Measurements from ENCODE around the gene MAEA.

Gene MAEA

GRCh38 chr4:1255699-1256098, 34.0 kb upstream of the MAEA start:
- Histone ChIP-seq H3K4me1 (ENCODE audit: control extremely low read depth in 1 of 4, control insufficient read depth in 4 of 4, insufficient read depth in 4 of 4, low read length in 3 of 4) (peaks cover 0 to 1% (median under 1%) of the 10 kb centered on the region in 4 experiments), H3K27me3 (replicated peaks in 2 of 5; ENCODE audit: control insufficient read depth in 4 of 5, insufficient read depth in 5 of 5, low read length in 4 of 5) (peaks cover 0 to 2% (median 0%) of the 10 kb centered on the region in 5 experiments), H3K4me3 (ENCODE audit: control insufficient read depth in 1 of 7, extremely low read depth in 1 of 7, insufficient read depth in 4 of 7, low read depth in 2 of 7, low read length in 6 of 7) (no peak overlapping the region), H3K36me3 (ENCODE audit: control insufficient read depth in 4 of 4, insufficient read depth in 4 of 4, low read length in 3 of 4) (peaks cover 0 to 15% (median 8%) of the 10 kb centered on the region in 4 experiments), H3K27ac (ENCODE audit: insufficient read depth in 1 of 2, low read depth in 1 of 2, low read length in 2 of 2, poor library complexity in 1 of 2, severe bottlenecking in 2 of 2) (no peak overlapping the region), H3K9me3 (ENCODE audit: control extremely low read depth in 1 of 5, control insufficient read depth in 4 of 5, insufficient read depth in 2 of 5, low read depth in 1 of 5, low read length in 4 of 5) (peaks cover 6 to 42% (median 16%) of the 10 kb centered on the region in 5 experiments)
- DNase-seq, result no peak
- ChIA-PET CTCF (no interaction called here), POLR2A (no interaction called here)
- WGBS (ENCODE audit: insufficient coverage), result no CpG with 5 or more reads among the region's 2 CpGs

- POLR2A ChIA-PET, result no interaction called here
- Histone ChIP-seq H3K36me3 (ENCODE audit: control insufficient read depth in 4 of 4, insufficient read depth in 4 of 4, low read length in 3 of 4) (peaks cover 0 to 3% (median 0%) of the 10 kb centered on the region in 4 experiments), H3K27me3 (replicated peaks in 2 of 5; ENCODE audit: control insufficient read depth in 4 of 5, insufficient read depth in 5 of 5, low read length in 4 of 5) (peaks cover 0 to 2% (median 0%) of the 10 kb centered on the region in 5 experiments), H3K9me3 (ENCODE audit: control extremely low read depth in 1 of 5, control insufficient read depth in 4 of 5, insufficient read depth in 2 of 5, low read depth in 1 of 5, low read length in 4 of 5) (peaks cover 2 to 35% (median 14%) of the 10 kb centered on the region in 5 experiments), H3K4me3 (ENCODE audit: control insufficient read depth in 1 of 7, extremely low read depth in 1 of 7, insufficient read depth in 4 of 7, low read depth in 2 of 7, low read length in 6 of 7) (no peak overlapping the region), H3K27ac (ENCODE audit: insufficient read depth in 1 of 2, low read depth in 1 of 2, low read length in 2 of 2, poor library complexity in 1 of 2, severe bottlenecking in 2 of 2) (no peak overlapping the region), H3K4me1 (ENCODE audit: control extremely low read depth in 1 of 4, control insufficient read depth in 4 of 4, insufficient read depth in 4 of 4, low read length in 3 of 4) (no peaks in the 10 kb centered on the region)
- WGBS (ENCODE audit: insufficient coverage), result no CpG with 5 or more reads among the region's 2 CpGs
- no peak for DNase-seq
- CTCF ChIA-PET, result no interaction called here
Observed at GRCh38 chr4:1258457-1258856, 31.2 kb upstream of the MAEA start.

GRCh38 chr4:1259966-1260365, 29.7 kb upstream of the MAEA start:
- CTCF ChIA-PET, result no interaction called here
- no peak overlapping the region for H3K27ac ChIP-seq (ENCODE audit: insufficient read depth in 1 of 2, low read depth in 1 of 2, low read length in 2 of 2, poor library complexity in 1 of 2, severe bottlenecking in 2 of 2)
- POLR2A ChIA-PET, result no interaction called here
- 90% methylated on average over 1 of the region's 4 CpGs for WGBS (ENCODE audit: insufficient coverage)
- H3K4me1 ChIP-seq (ENCODE audit: control extremely low read depth in 1 of 4, control insufficient read depth in 4 of 4, insufficient read depth in 4 of 4, low read length in 3 of 4), result no peaks in the 10 kb centered on the region
- no peak overlapping the region for H3K4me3 ChIP-seq (ENCODE audit: control insufficient read depth in 1 of 7, extremely low read depth in 1 of 7, insufficient read depth in 4 of 7, low read depth in 2 of 7, low read length in 6 of 7)
- peaks cover 0 to 27% (median 9%) of the 10 kb centered on the region in 5 experiments for H3K9me3 ChIP-seq (ENCODE audit: control extremely low read depth in 1 of 5, control insufficient read depth in 4 of 5, insufficient read depth in 2 of 5, low read depth in 1 of 5, low read length in 4 of 5)
- H3K27me3 ChIP-seq (replicated peaks in 2 of 5; ENCODE audit: control insufficient read depth in 4 of 5, insufficient read depth in 5 of 5, low read length in 4 of 5), result peaks cover 0 to 2% (median 0%) of the 10 kb centered on the region in 5 experiments
- no peak for DNase-seq
- H3K36me3 ChIP-seq (ENCODE audit: control insufficient read depth in 4 of 4, insufficient read depth in 4 of 4, low read length in 3 of 4), result no peaks in the 10 kb centered on the region

- no peaks in the 10 kb centered on the region for H3K27me3 ChIP-seq (replicated peaks in 2 of 5; ENCODE audit: control insufficient read depth in 4 of 5, insufficient read depth in 5 of 5, low read length in 4 of 5)
- H3K4me3 ChIP-seq (ENCODE audit: control insufficient read depth in 1 of 7, extremely low read depth in 1 of 7, insufficient read depth in 4 of 7, low read depth in 2 of 7, low read length in 6 of 7), result no peak overlapping the region
- ChIA-PET CTCF (interaction anchor here (1.6 kb wide), 1 partner anchor 9 kb away, joined by 3 read pairs; no protein-coding TSS in a partner anchor), POLR2A (no interaction called here)
- 97% methylated on average over 20 of the region's 24 CpGs for WGBS (ENCODE audit: insufficient coverage)
- DNase-seq, result no peak
- H3K9me3 ChIP-seq (ENCODE audit: control extremely low read depth in 1 of 5, control insufficient read depth in 4 of 5, insufficient read depth in 2 of 5, low read depth in 1 of 5, low read length in 4 of 5), result peaks cover 0 to 27% (median 5%) of the 10 kb centered on the region in 5 experiments
- no peaks in the 10 kb centered on the region for H3K36me3 ChIP-seq (ENCODE audit: control insufficient read depth in 4 of 4, insufficient read depth in 4 of 4, low read length in 3 of 4)
- no peaks in the 10 kb centered on the region for H3K4me1 ChIP-seq (ENCODE audit: control extremely low read depth in 1 of 4, control insufficient read depth in 4 of 4, insufficient read depth in 4 of 4, low read length in 3 of 4)
- no peak overlapping the region for H3K27ac ChIP-seq (ENCODE audit: insufficient read depth in 1 of 2, low read depth in 1 of 2, low read length in 2 of 2, poor library complexity in 1 of 2, severe bottlenecking in 2 of 2)
Observed at GRCh38 chr4:1260418-1261106, 29.1 kb upstream of the MAEA start.

- H3K27me3 ChIP-seq (replicated peaks in 2 of 5; ENCODE audit: control insufficient read depth in 4 of 5, insufficient read depth in 5 of 5, low read length in 4 of 5), result no peaks in the 10 kb centered on the region
- no peak overlapping the region for H3K27ac ChIP-seq (ENCODE audit: insufficient read depth in 1 of 2, low read depth in 1 of 2, low read length in 2 of 2, poor library complexity in 1 of 2, severe bottlenecking in 2 of 2)
- H3K4me1 ChIP-seq (ENCODE audit: control extremely low read depth in 1 of 4, control insufficient read depth in 4 of 4, insufficient read depth in 4 of 4, low read length in 3 of 4), result no peaks in the 10 kb centered on the region
- ChIA-PET CTCF (interaction anchor here (1.6 kb wide), 1 partner anchor 10 kb away, joined by 3 read pairs; no protein-coding TSS in a partner anchor), POLR2A (interaction anchor here (0.9 kb wide), 1 partner anchor 10 kb away, joined by 4 read pairs; no protein-coding TSS in a partner anchor)
- no peak overlapping the region for H3K4me3 ChIP-seq (ENCODE audit: control insufficient read depth in 1 of 7, extremely low read depth in 1 of 7, insufficient read depth in 4 of 7, low read depth in 2 of 7, low read length in 6 of 7)
- peaks cover 0 to 27% (median 8%) of the 10 kb centered on the region in 5 experiments for H3K9me3 ChIP-seq (ENCODE audit: control extremely low read depth in 1 of 5, control insufficient read depth in 4 of 5, insufficient read depth in 2 of 5, low read depth in 1 of 5, low read length in 4 of 5)
- no peak for DNase-seq
- WGBS (ENCODE audit: insufficient coverage), result 95% methylated on average over 17 of the region's 21 CpGs
- peaks cover 0 to 2% (median 0%) of the 10 kb centered on the region in 4 experiments for H3K36me3 ChIP-seq (ENCODE audit: control insufficient read depth in 4 of 4, insufficient read depth in 4 of 4, low read length in 3 of 4)
Observed at GRCh38 chr4:1261107-1261928, 28.4 kb upstream of the MAEA start.

GRCh38 chr4:1264942-1265341, 24.7 kb upstream of the MAEA start:
- H3K4me1 ChIP-seq (ENCODE audit: control extremely low read depth in 1 of 4, control insufficient read depth in 4 of 4, insufficient read depth in 4 of 4, low read length in 3 of 4), result no peaks in the 10 kb centered on the region
- WGBS (ENCODE audit: insufficient coverage), result 96% methylated on average over 3 of the region's 3 CpGs
- no peak overlapping the region for H3K4me3 ChIP-seq (ENCODE audit: control insufficient read depth in 1 of 7, extremely low read depth in 1 of 7, insufficient read depth in 4 of 7, low read depth in 2 of 7, low read length in 6 of 7)
- no peak overlapping the region for H3K27ac ChIP-seq (ENCODE audit: insufficient read depth in 1 of 2, low read depth in 1 of 2, low read length in 2 of 2, poor library complexity in 1 of 2, severe bottlenecking in 2 of 2)
- peaks cover 0 to 2% (median 0%) of the 10 kb centered on the region in 4 experiments for H3K36me3 ChIP-seq (ENCODE audit: control insufficient read depth in 4 of 4, insufficient read depth in 4 of 4, low read length in 3 of 4)
- H3K9me3 ChIP-seq (ENCODE audit: control extremely low read depth in 1 of 5, control insufficient read depth in 4 of 5, insufficient read depth in 2 of 5, low read depth in 1 of 5, low read length in 4 of 5), result peaks cover 0 to 21% (median 5%) of the 10 kb centered on the region in 5 experiments
- no peak for DNase-seq
- H3K27me3 ChIP-seq (replicated peaks in 2 of 5; ENCODE audit: control insufficient read depth in 4 of 5, insufficient read depth in 5 of 5, low read length in 4 of 5), result no peaks in the 10 kb centered on the region
- CTCF ChIA-PET, result interaction anchor here (0.6 to 1.9 kb wide), 5 partner anchors 8 to 136 kb away, joined by 3 to 6 read pairs (median 3); no protein-coding TSS in a partner anchor
- POLR2A ChIA-PET, result no interaction called here
